Measurements from ENCODE around the gene DDX47. TPM values are rescaled to one million over a fixed set of nuclear protein-coding genes. Genes with fewer than 3 reads are reported as not detected.

The DDX47 gene
- total and polyA plus RNA-seq, 2 of the 13 experiments (the other 11 are each of a cell fraction or from before 2014, with no cell fraction given), result 48.5 to 78.7 TPM

- TF ChIP-seq MED1 (CRISPR knock-in tag; IDR thresholded peaks at IDR 0.05), result peak; percentile 75
- no peak for TF ChIP-seq ZNF589 (CRISPR knock-in tag; conservative IDR thresholded peaks at IDR 0.05)
- no peak for TF ChIP-seq HNRNPK (IDR thresholded peaks at IDR 0.05; ENCODE audit: low read depth, low read length, poor library complexity, severe bottlenecking)
- TF ChIP-seq TBL1XR1 (IDR thresholded peaks at IDR 0.05; ENCODE audit: borderline replicate concordance, low read length, partially characterized antibody), result no peak
- TF ChIP-seq, protein P1, sequence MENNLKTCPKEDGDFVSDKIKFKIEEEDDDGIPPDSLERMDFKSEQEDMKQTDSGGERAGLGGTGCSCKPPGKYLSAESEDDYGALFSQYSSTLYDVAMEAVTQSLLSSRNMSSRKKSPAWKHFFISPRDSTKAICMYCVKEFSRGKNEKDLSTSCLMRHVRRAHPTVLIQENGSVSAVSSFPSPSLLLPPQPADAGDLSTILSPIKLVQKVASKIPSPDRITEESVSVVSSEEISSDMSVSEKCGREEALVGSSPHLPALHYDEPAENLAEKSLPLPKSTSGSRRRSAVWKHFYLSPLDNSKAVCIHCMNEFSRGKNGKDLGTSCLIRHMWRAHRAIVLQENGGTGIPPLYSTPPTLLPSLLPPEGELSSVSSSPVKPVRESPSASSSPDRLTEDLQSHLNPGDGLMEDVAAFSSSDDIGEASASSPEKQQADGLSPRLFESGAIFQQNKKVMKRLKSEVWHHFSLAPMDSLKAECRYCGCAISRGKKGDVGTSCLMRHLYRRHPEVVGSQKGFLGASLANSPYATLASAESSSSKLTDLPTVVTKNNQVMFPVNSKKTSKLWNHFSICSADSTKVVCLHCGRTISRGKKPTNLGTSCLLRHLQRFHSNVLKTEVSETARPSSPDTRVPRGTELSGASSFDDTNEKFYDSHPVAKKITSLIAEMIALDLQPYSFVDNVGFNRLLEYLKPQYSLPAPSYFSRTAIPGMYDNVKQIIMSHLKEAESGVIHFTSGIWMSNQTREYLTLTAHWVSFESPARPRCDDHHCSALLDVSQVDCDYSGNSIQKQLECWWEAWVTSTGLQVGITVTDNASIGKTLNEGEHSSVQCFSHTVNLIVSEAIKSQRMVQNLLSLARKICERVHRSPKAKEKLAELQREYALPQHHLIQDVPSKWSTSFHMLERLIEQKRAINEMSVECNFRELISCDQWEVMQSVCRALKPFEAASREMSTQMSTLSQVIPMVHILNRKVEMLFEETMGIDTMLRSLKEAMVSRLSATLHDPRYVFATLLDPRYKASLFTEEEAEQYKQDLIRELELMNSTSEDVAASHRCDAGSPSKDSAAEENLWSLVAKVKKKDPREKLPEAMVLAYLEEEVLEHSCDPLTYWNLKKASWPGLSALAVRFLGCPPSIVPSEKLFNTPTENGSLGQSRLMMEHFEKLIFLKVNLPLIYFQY (CRISPR knock-in tag; IDR thresholded peaks at IDR 0.05; ENCODE audit: borderline replicate concordance), result no peak
- TF ChIP-seq IRF1 (CRISPR knock-in tag; IDR thresholded peaks at IDR 0.05; ENCODE audit: low read depth), result no peak
- peak; percentile 98 for TF ChIP-seq ZNF143 (CRISPR knock-in tag; IDR thresholded peaks at IDR 0.05)
- no peak for TF ChIP-seq FOXM1 (CRISPR knock-in tag; IDR thresholded peaks at IDR 0.05)
- TF ChIP-seq, protein P2, sequence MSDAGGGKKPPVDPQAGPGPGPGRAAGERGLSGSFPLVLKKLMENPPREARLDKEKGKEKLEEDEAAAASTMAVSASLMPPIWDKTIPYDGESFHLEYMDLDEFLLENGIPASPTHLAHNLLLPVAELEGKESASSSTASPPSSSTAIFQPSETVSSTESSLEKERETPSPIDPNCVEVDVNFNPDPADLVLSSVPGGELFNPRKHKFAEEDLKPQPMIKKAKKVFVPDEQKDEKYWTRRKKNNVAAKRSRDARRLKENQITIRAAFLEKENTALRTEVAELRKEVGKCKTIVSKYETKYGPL (CRISPR knock-in tag; IDR thresholded peaks at IDR 0.05), result no peak
- peak; percentile 92 for TF ChIP-seq GATAD1 (CRISPR knock-in tag; IDR thresholded peaks at IDR 0.05)
- peak; percentile 81 for TF ChIP-seq ARID4A (CRISPR knock-in tag; IDR thresholded peaks at IDR 0.05; ENCODE audit: borderline replicate concordance)
- TF ChIP-seq HNRNPL (IDR thresholded peaks at IDR 0.05; ENCODE audit: low read depth, low read length), result 0 out of 2 replicates have a peak, but pooled peaks have one; percentile 19
- TF ChIP-seq RXRA (CRISPR knock-in tag; IDR thresholded peaks at IDR 0.05), result no peak
- peak; percentile 63 for TF ChIP-seq ZNF781 (CRISPR knock-in tag; IDR thresholded peaks at IDR 0.05; ENCODE audit: borderline replicate concordance, not compliant biosample characterization)
- TF ChIP-seq, protein P3, sequence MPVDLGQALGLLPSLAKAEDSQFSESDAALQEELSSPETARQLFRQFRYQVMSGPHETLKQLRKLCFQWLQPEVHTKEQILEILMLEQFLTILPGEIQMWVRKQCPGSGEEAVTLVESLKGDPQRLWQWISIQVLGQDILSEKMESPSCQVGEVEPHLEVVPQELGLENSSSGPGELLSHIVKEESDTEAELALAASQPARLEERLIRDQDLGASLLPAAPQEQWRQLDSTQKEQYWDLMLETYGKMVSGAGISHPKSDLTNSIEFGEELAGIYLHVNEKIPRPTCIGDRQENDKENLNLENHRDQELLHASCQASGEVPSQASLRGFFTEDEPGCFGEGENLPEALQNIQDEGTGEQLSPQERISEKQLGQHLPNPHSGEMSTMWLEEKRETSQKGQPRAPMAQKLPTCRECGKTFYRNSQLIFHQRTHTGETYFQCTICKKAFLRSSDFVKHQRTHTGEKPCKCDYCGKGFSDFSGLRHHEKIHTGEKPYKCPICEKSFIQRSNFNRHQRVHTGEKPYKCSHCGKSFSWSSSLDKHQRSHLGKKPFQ (CRISPR knock-in tag; IDR thresholded peaks at IDR 0.05; ENCODE audit: insufficient replicate concordance), result no peak
- TF ChIP-seq MAFF (IDR thresholded peaks at IDR 0.05; ENCODE audit: low read depth, low read length), result no peak
Measured at GRCh38 chr12:12813120-12814101, at the start of gene DDX47 (continued).

Data from HepG2 (cell line).